ENCODE data around the gene ERVK3-1.
A peak's percentile ranks its signal among the peaks of the same experiment; 100 is the strongest.
"Not testable (repeated sequence)": the region's sequence is repeated elsewhere in the genome, so short reads cannot be mapped to it uniquely, and the experiment has no call there.

The ERVK3-1 gene

GRCh38 chr19:58300620-58301019, 4.6 kb upstream of the ERVK3-1 start:
- no peak overlapping the region for H3K4me3 ChIP-seq (ENCODE audit: low read depth, low read length)
- DNase-seq (ENCODE audit: low read depth), result no peak
- in situ Hi-C loops (cut with HindIII; ENCODE audit: low sequenced_read_pairs), result no loop called here
- TF ChIP-seq, protein P1, sequence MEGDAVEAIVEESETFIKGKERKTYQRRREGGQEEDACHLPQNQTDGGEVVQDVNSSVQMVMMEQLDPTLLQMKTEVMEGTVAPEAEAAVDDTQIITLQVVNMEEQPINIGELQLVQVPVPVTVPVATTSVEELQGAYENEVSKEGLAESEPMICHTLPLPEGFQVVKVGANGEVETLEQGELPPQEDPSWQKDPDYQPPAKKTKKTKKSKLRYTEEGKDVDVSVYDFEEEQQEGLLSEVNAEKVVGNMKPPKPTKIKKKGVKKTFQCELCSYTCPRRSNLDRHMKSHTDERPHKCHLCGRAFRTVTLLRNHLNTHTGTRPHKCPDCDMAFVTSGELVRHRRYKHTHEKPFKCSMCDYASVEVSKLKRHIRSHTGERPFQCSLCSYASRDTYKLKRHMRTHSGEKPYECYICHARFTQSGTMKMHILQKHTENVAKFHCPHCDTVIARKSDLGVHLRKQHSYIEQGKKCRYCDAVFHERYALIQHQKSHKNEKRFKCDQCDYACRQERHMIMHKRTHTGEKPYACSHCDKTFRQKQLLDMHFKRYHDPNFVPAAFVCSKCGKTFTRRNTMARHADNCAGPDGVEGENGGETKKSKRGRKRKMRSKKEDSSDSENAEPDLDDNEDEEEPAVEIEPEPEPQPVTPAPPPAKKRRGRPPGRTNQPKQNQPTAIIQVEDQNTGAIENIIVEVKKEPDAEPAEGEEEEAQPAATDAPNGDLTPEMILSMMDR (IDR thresholded peaks at IDR 0.05; ENCODE audit: low read depth, low read length, missing control alignments), result no peak

DNA sequence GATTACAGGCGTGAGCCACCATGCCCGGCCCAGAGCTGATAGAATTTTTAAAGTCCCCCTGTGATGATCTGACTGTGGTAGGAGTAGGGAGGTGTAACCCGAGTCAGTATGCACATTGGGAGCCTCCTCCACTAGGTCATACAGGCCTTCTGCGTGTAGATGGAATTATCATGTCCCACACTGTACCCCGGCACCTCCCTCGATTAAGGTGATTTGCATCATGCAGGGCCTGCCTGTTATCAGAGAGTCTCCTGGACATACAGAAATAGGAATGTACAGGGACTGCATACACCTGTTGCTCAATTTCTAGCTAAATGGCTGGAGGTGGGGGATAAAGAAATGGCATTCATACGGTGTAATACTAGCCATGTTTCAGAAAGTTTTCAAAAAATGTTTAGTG, 922 bp upstream of the ERVK3-1 start:
- DNase-seq (ENCODE audit: low read depth), result no peak
- in situ Hi-C loops (cut with HindIII; ENCODE audit: low sequenced_read_pairs), result no loop called here
- H3K4me3 ChIP-seq (ENCODE audit: low read depth, low read length), result no peak overlapping the region
- TF ChIP-seq, protein P1 (IDR thresholded peaks at IDR 0.05; ENCODE audit: low read depth, low read length, missing control alignments), result no peak

- TF ChIP-seq, protein P1 (IDR thresholded peaks at IDR 0.05; ENCODE audit: low read depth, low read length, missing control alignments), result no peak
- peak overlapping the region; percentile 80 for H3K4me3 ChIP-seq (ENCODE audit: low read depth, low read length)
- no peak for DNase-seq (ENCODE audit: low read depth)
- in situ Hi-C loops (cut with HindIII; ENCODE audit: low sequenced_read_pairs), result no loop called here
Observed at GRCh38 chr19:58304748-58305064, 471 bp upstream of the ERVK3-1 start.

- peak overlapping the region; percentile 80 for H3K4me3 ChIP-seq (ENCODE audit: low read depth, low read length)
- in situ Hi-C loops (cut with HindIII; ENCODE audit: low sequenced_read_pairs), result no loop called here
- DNase-seq (ENCODE audit: low read depth), result no peak
- TF ChIP-seq, protein P1 (IDR thresholded peaks at IDR 0.05; ENCODE audit: low read depth, low read length, missing control alignments), result no peak
Observed at GRCh38 chr19:58305932-58306323, 751 bp downstream of the ERVK3-1 start.

GRCh38 chr19:58307736-58308135, 2.6 kb downstream of the ERVK3-1 start:
- no peak for DNase-seq (ENCODE audit: low read depth)
- H3K4me3 ChIP-seq (ENCODE audit: low read depth, low read length), result no peak overlapping the region
- TF ChIP-seq, protein P1 (IDR thresholded peaks at IDR 0.05; ENCODE audit: low read depth, low read length, missing control alignments), result no peak
- in situ Hi-C loops (cut with HindIII; ENCODE audit: low sequenced_read_pairs), result no loop called here

DNA sequence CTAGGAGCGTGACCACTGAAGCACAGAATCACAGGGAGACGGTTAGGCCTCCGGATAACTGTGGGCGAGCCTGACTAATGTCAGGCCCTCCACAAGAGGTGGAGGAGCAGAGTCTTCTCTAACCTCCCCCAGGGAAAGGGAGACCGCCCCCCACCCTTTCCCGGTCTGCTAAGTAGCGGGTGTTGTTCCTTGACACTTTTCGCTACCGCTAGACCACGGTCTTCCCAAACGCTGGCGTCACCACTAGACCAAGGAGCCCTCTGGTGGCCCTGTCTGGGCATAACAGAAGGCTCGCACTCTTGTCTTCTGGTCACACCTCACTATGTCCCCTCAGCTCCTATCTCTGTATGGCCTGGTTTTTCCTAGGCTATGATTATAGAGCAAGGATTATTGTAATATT, 5.5 kb downstream of the ERVK3-1 start:
- DNase-seq (ENCODE audit: low read depth); H3K4me3 ChIP-seq (ENCODE audit: low read depth, low read length); in situ Hi-C loops (cut with HindIII; ENCODE audit: low sequenced_read_pairs): not testable (repeated sequence)
- TF ChIP-seq, protein P1 (IDR thresholded peaks at IDR 0.05; ENCODE audit: low read depth, low read length, missing control alignments), result peak; percentile 33

DNA sequence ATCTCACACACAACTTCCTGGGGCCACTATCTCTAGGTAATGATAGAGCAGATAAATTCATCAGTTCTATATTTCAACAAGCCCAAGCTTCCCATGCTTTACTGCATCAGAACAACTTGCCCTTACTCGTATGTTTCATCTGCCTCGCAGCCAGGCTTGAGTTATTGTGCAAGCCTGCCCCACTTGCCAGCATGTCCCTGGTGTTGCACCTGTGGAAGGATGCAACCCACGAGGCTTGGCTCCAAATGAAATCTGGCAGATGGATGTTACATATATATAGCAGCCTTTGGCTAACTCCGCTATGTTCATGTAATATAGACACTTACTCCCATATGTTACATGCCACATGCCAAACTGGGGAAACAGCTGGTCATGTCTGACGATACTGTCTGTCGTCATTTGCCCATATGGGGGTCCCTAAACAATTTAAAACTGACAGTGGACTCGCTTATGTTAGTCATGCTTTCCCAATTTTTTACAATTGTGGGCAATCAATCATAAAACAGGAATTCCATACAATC, 6.2 kb downstream of the ERVK3-1 start:
- TF ChIP-seq, protein P1 (IDR thresholded peaks at IDR 0.05; ENCODE audit: low read depth, low read length, missing control alignments), result no peak
- H3K4me3 ChIP-seq (ENCODE audit: low read depth, low read length), result no peak overlapping the region
- no peak for DNase-seq (ENCODE audit: low read depth)
- in situ Hi-C loops (cut with HindIII; ENCODE audit: low sequenced_read_pairs), result no loop called here
